HFFc6 (cell line): ENCODE measurements around the gene KAT2B. TPM values are rescaled to one million over a fixed set of nuclear protein-coding genes. Genes with fewer than 3 reads are reported as not detected.
A peak's percentile ranks its signal among the peaks of the same experiment; 100 is the strongest.

Experiments used
- DNase-seq: peaks from one replicate; pipeline ENCODE4 v3.0.0-alpha.2; 2018
- H3K27ac Mint-ChIP-seq: 2 replicates; pipeline ENCODE4 v1.8.0; 2020; ENCODE audit warnings: mild to moderate bottlenecking, mixed read lengths
- H3K27me3 Mint-ChIP-seq: 2 replicates; pipeline ENCODE4 v1.8.0; 2021; ENCODE audit warnings: mild to moderate bottlenecking, moderate library complexity, mixed read lengths; ENCODE audit not compliant: insufficient read depth
- H3K36me3 Mint-ChIP-seq: 2 replicates; pipeline ENCODE4 v1.8.0; 2021; ENCODE audit warnings: low read depth, mixed read lengths
- H3K4me1 Mint-ChIP-seq: 2 replicates; pipeline ENCODE4 v1.8.0; 2020; ENCODE audit warnings: low read depth, mixed read lengths
- H3K4me3 Mint-ChIP-seq: 2 replicates; pipeline ENCODE4 v1.8.0; 2020; ENCODE audit warnings: mild to moderate bottlenecking, moderate library complexity, mixed read lengths
- H3K9me3 Mint-ChIP-seq: 2 replicates; pipeline ENCODE4 v1.8.0; 2020; ENCODE audit warnings: mild to moderate bottlenecking, mixed read lengths
- total RNA-seq, 6 experiments: library from RNA; stranded (reverse); fragmentation: NEBNext Ultra II Directional; extraction: Animal tissue kit (Norgen Biotek cat#: 25700); gene quantifications; 2 replicates in 1 of 6; 3 replicates in 5 of 6; pipeline ENCODE4 v1.2.3, GENCODE V29; 2021
- TF ChIP-seq, protein P1 (sequence below): fragments of 200-600 bp; sonication (generic); IDR thresholded peaks from 2 replicates; pipeline ENCODE4 v1.5.0; 2021; ENCODE audit warnings: antibody characterized with exemption, mild to moderate bottlenecking

Gene KAT2B
- total RNA-seq, 6 experiments from 2014 or later = 8.3 to 17.3 (median 12.5) TPM

DNA sequence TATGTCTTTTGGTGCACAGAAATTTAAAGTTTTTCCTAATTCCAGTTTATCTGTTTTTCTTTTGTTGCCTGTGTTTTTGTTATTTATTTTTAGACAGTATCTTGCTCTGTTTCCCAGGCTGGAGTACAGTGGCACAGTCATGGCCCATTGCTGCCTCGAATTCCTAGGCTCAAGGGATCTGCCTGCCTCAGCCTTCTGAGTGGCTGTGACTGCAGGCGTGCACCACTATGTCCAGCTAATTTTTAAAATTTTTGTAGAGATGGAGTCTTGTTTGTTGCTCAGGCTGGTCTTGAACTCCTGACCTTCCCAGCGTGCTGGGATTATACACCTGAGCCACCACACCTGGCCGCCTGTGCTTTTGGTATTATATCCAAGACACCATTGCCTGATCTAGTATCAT lies 22.8 kb downstream of the KAT2B start:
- no peak overlapping the region for H3K27ac Mint-ChIP-seq
- H3K4me1 Mint-ChIP-seq = peaks cover 32% of the 10 kb centered on the region
- no peak for DNase-seq
- H3K4me3 Mint-ChIP-seq = no peak overlapping the region
- H3K9me3 Mint-ChIP-seq = no peaks in the 10 kb centered on the region
- TF ChIP-seq, protein P1, sequence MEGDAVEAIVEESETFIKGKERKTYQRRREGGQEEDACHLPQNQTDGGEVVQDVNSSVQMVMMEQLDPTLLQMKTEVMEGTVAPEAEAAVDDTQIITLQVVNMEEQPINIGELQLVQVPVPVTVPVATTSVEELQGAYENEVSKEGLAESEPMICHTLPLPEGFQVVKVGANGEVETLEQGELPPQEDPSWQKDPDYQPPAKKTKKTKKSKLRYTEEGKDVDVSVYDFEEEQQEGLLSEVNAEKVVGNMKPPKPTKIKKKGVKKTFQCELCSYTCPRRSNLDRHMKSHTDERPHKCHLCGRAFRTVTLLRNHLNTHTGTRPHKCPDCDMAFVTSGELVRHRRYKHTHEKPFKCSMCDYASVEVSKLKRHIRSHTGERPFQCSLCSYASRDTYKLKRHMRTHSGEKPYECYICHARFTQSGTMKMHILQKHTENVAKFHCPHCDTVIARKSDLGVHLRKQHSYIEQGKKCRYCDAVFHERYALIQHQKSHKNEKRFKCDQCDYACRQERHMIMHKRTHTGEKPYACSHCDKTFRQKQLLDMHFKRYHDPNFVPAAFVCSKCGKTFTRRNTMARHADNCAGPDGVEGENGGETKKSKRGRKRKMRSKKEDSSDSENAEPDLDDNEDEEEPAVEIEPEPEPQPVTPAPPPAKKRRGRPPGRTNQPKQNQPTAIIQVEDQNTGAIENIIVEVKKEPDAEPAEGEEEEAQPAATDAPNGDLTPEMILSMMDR = no peak
- no peaks in the 10 kb centered on the region for H3K36me3 Mint-ChIP-seq
- H3K27me3 Mint-ChIP-seq = no peaks in the 10 kb centered on the region; the same call in 1 of the 2 replicates

DNA sequence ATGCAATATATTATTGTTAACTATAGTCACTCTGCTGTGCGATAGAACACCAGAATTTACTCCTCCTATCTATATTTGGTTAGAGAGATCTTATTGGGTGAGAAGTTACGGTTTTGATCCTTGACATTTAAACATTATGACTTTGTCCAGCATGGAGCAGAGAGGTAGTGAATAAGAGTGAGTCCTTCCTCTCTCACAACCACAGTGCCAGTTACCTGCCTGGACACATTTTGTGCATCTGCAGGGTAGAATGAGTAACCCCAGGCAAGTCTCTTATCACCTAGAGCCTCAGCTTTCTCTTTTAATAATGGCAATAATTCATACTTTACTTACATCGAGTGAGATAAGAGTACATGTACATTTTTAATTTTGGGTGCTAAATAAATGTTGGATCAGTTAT lies 24.1 kb downstream of the KAT2B start:
- H3K27ac Mint-ChIP-seq = no peak overlapping the region
- H3K27me3 Mint-ChIP-seq = no peaks in the 10 kb centered on the region; the same call in 1 of the 2 replicates
- peaks cover 38% of the 10 kb centered on the region for H3K4me1 Mint-ChIP-seq
- no peak overlapping the region for H3K4me3 Mint-ChIP-seq
- DNase-seq = no peak
- no peaks in the 10 kb centered on the region for H3K9me3 Mint-ChIP-seq
- TF ChIP-seq, protein P1 = no peak
- no peaks in the 10 kb centered on the region for H3K36me3 Mint-ChIP-seq

DNA sequence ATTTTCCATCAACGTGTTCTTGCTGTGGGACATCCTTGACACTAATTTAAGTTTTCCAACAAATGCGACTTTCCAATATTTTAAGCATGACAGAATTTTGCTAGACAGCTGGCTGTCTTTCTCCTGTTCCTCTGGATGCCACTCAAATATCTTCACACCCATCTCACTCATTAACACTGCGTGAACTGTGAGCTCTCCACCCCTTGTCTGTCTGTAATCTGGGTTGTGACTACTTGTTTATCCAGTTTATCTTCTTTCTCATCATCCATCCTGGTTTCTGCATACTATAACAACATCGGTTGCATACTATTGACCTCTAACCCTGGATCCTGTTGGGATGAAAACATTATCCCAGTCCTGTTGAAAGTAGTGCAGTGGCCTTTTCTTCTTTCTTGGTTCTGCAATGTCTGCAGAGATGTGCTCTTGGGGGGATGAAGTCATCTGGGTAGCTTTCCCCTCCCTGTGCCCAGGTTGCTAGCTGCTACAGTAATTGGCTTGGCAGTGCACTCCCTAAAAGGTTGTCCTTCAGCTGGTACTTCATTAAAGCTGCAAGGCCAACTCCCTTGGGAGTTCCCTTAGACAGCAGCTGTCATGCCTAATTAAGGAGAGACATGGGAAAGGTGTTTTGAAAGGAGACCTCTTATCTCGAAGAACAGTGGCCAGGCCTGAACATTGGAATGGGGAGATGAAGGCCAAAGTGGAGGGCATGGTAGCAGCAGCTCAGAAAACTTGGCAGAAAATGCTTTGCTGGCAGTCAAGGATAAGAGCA lies 24.7 kb downstream of the KAT2B start:
- no peaks in the 10 kb centered on the region for H3K9me3 Mint-ChIP-seq
- H3K27me3 Mint-ChIP-seq = no peaks in the 10 kb centered on the region; the same call in 1 of the 2 replicates
- TF ChIP-seq, protein P1 = no peak
- H3K4me1 Mint-ChIP-seq = peaks cover 38% of the 10 kb centered on the region
- H3K4me3 Mint-ChIP-seq = no peak overlapping the region
- H3K27ac Mint-ChIP-seq = no peak overlapping the region
- DNase-seq = no peak
- no peaks in the 10 kb centered on the region for H3K36me3 Mint-ChIP-seq

DNA sequence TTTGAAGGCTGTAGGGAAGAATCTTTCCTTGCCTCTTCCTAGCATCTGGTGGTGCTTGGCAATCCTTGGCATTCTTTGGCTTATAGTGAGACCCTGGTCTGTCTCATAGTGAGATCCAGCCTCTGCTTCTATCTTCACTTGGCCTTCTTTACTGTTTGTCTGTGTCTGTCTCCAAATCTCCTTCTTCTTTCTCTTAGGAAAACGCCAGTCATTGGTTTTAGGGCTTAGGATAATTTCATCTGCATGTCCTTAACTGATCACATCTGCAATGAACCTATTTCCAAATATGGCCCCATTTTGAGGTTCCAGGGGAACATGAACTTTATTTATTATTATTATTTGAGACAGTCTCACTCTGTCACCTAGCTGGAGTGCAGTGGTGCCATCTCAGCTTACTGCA lies 25.8 kb downstream of the KAT2B start:
- no peak for DNase-seq
- no peaks in the 10 kb centered on the region; the same call in 1 of the 2 replicates for H3K27me3 Mint-ChIP-seq
- TF ChIP-seq, protein P1 = no peak

DNA sequence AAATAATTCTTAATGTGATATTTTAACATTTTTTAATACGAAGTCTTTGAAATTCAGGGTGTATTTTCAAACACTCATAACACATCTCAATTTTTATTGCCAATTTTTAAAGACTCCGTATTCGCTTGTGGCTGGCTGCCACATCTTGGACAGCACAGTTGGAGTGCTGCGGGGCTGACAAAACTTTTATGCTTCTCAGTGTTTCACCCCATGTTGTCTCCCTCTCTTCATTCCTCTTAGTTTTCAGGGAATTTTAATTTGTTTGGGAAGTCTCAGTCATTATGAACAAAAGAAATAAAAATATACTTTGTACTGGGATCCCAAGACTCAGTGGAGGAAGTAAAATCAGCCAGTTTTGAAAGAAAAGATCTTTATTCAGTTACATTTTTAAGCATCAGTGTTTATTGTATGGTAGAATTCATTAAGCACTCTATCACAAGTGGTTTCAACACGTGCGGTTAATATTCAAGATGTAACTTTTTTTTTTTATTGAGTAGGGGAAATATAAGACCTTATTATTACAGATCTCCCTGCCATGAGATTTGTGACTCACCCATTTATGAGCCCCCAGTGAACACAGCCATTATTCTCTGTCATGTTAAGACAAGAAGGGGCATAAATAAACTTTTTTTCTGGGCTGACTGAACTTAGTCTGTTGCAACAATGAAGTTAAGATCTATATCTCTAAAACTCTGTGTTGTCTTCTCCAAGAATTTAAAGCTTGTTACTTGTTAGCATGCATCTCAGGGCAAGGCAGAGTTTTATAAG lies 26.8 kb downstream of the KAT2B start:
- Mint-ChIP-seq H3K4me3 (no peak overlapping the region), H3K36me3 (no peaks in the 10 kb centered on the region), H3K4me1 (peaks cover 28% of the 10 kb centered on the region), H3K9me3 (no peaks in the 10 kb centered on the region), H3K27ac (peak overlapping the region; percentile 36), H3K27me3 (no peaks in the 10 kb centered on the region; the same call in 1 of the 2 replicates)
- DNase-seq = peak; percentile 46
- TF ChIP-seq, protein P1 = no peak

More for the DNA sequence above, 25.8 kb downstream of the KAT2B start:
- H3K4me1 Mint-ChIP-seq = peaks cover 33% of the 10 kb centered on the region
- H3K27ac Mint-ChIP-seq = no peak overlapping the region
- H3K4me3 Mint-ChIP-seq = no peak overlapping the region
- no peaks in the 10 kb centered on the region for H3K36me3 Mint-ChIP-seq
- H3K9me3 Mint-ChIP-seq = no peaks in the 10 kb centered on the region
